GM18502 (cell line): Measurements from ENCODE around the gene ZNF784.

Experiments
- ATAC-seq: cut with Tn5 transposase; IDR thresholded peaks from one replicate; pipeline ENCODE4 v1.9.1; 2021; ENCODE audit warnings: mild to moderate bottlenecking; ENCODE audit not compliant: unreplicated experiment, poor library complexity

The ZNF784 gene

GRCh38 chr19:55644191-55644833, 19.9 kb upstream of the ZNF784 start:
- ATAC-seq: no peak

- ATAC-seq: no peak
Measured at GRCh38 chr19:55643887-55644176, 19.5 kb upstream of the ZNF784 start.

GRCh38 chr19:55643003-55643886, 18.9 kb upstream of the ZNF784 start, which contains the start of gene ZNF581:
Gene ZNF581, plus strand, starts transcription at chr19:55643649. Its CDS starts 923 bp downstream, at chr19:55644572.
- no peak for ATAC-seq

- no peak for ATAC-seq
Measured at GRCh38 chr19:55642153-55643002, 18.0 kb upstream of the ZNF784 start.

- no peak for ATAC-seq
Measured at GRCh38 chr19:55641426-55642152, 17.2 kb upstream of the ZNF784 start.

- ATAC-seq: peak; percentile 39
Measured at GRCh38 chr19:55640577-55641425, 16.4 kb upstream of the ZNF784 start, which contains the start of gene ZNF580. Gene ZNF580, plus strand, starts transcription at chr19:55641002. Its CDS starts 1,507 bp downstream, at chr19:55642509.

- ATAC-seq: peak; percentile 19
Measured at GRCh38 chr19:55640043-55640576, 15.7 kb upstream of the ZNF784 start.

- ATAC-seq: no peak
Measured at GRCh38 chr19:55638864-55639359, 14.5 kb upstream of the ZNF784 start.

GRCh38 chr19:55637534-55637933, 13.2 kb upstream of the ZNF784 start:
- no peak for ATAC-seq

GRCh38 chr19:55636723-55637122, 12.4 kb upstream of the ZNF784 start:
- no peak for ATAC-seq

GRCh38 chr19:55635856-55636440, 11.6 kb upstream of the ZNF784 start:
- no peak for ATAC-seq

GRCh38 chr19:55635334-55635717, 11.0 kb upstream of the ZNF784 start:
- ATAC-seq: no peak

GRCh38 chr19:55633861-55634260, 9.5 kb upstream of the ZNF784 start:
- no peak for ATAC-seq

- ATAC-seq: no peak
Measured at GRCh38 chr19:55632463-55632834, 8.1 kb upstream of the ZNF784 start.

- ATAC-seq: no peak
Measured at GRCh38 chr19:55626350-55626749, 2.0 kb upstream of the ZNF784 start.

GRCh38 chr19:55625004-55625326, 599 bp upstream of the ZNF784 start:
- no peak for ATAC-seq

GRCh38 chr19:55623561-55623960, 805 bp downstream of the ZNF784 start:
- ATAC-seq: no peak

GRCh38 chr19:55623130-55623529, 1.2 kb downstream of the ZNF784 start:
- no peak for ATAC-seq
